IgD-negative memory B cell (primary cell): ENCODE results near the gene ADCY1. TPM values are rescaled to one million over a fixed set of nuclear protein-coding genes. Genes with fewer than 3 reads are reported as not detected.
A peak's percentile ranks its signal among the peaks of the same experiment; 100 is the strongest.
"Not testable (repeated sequence)": the region's sequence is repeated elsewhere in the genome, so short reads cannot be mapped to it uniquely, and the experiment has no call there.

Experiments used
- H3K27ac Mint-ChIP-seq, 3 donors: one replicate each; pipeline ENCODE4 v1.8.0; 2020 to 2022; ENCODE audit warnings: mild to moderate bottlenecking in 3 of 3, mixed read lengths in 3 of 3, moderate library complexity in 1 of 3
- H3K27me3 Mint-ChIP-seq: one replicate; pipeline ENCODE4 v1.8.0; 2021; ENCODE audit warnings: mixed read lengths
- H3K36me3 Mint-ChIP-seq: one replicate; pipeline ENCODE4 v1.8.0; 2020; ENCODE audit warnings: mild to moderate bottlenecking, mixed read lengths
- H3K4me1 Mint-ChIP-seq, 3 donors: one replicate each; pipeline ENCODE4 v1.8.0; 2020 to 2022; ENCODE audit warnings: mixed read lengths in 3 of 3, mild to moderate bottlenecking in 1 of 3
- H3K4me3 Mint-ChIP-seq, 4 donors: one replicate each; pipeline ENCODE4 v1.8.0; 2020 to 2022; ENCODE audit warnings: mild to moderate bottlenecking in 4 of 4, mixed read lengths in 4 of 4, moderate library complexity in 3 of 4
- H3K9me3 Mint-ChIP-seq, 3 donors: one replicate each; pipeline ENCODE4 v1.8.0; 2020 to 2021; ENCODE audit warnings: mixed read lengths in 3 of 3, mild to moderate bottlenecking in 1 of 3
- polyA plus RNA-seq: library from polyadenylated mRNA; unstranded; fragments of 300-500 nt; fragmentation: Illumina TruSeq; gene quantifications from one replicate; pipeline ENCODE4 v1.2.3, GENCODE V29; 2021

The ADCY1 gene
- polyA plus RNA-seq, 1 donor from 2014 or later: 0.18 TPM

DNA sequence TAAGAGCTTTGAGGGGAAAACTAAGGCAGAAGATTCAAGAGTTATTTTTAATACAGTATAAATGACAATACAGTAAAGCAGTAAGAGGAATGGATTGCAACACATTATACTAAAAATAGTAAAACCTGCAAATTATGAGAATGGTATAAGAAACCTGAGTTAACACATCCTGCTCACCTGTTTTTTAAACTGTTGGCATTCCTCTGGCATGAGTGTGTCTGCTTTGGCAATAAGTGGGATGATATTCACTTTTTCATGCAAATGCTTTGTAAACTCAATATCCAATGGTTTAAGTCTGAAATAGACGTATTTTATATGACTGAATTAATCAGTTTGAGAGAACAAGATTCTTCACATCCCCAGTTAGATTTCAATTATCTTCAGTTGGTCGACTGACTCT is 177.2 kb downstream of the ADCY1 start:
- H3K27ac Mint-ChIP-seq: peak overlapping the region in 1 of 3 donors; percentile 45
- not testable (repeated sequence) for H3K27me3 Mint-ChIP-seq, H3K36me3 Mint-ChIP-seq, H3K9me3 Mint-ChIP-seq, H3K4me3 Mint-ChIP-seq, H3K4me1 Mint-ChIP-seq

GRCh38 chr7:45756333-45756732 is 182.2 kb downstream of the ADCY1 start:
- not testable (repeated sequence) for H3K9me3 Mint-ChIP-seq, H3K36me3 Mint-ChIP-seq, H3K27me3 Mint-ChIP-seq
- H3K4me1 Mint-ChIP-seq: peaks cover 5 to 16% (median 6%) of the 10 kb centered on the region in 3 donors
- peak overlapping the region in 2 of 3 donors; percentile 75 to 92 for H3K27ac Mint-ChIP-seq
- H3K4me3 Mint-ChIP-seq: peak overlapping the region in 1 of 4 donors; percentile 72

- H3K27ac Mint-ChIP-seq: peak overlapping the region; percentile 75 to 92 (median 86)
- H3K4me3 Mint-ChIP-seq: peak overlapping the region in 3 of 4 donors; percentile 56 to 87 (median 72)
- H3K4me1 Mint-ChIP-seq: peaks cover 6 to 20% (median 6%) of the 10 kb centered on the region in 3 donors
- H3K36me3 Mint-ChIP-seq, H3K9me3 Mint-ChIP-seq, H3K27me3 Mint-ChIP-seq: not testable (repeated sequence)
These were observed 182.6 kb downstream of the ADCY1 start for GRCh38 chr7:45756757-45757156.

GRCh38 chr7:45759464-45759863 is 185.3 kb downstream of the ADCY1 start:
- Mint-ChIP-seq H3K27ac (peak overlapping the region in 1 of 3 donors; percentile 53), H3K4me1 (peaks cover 18 to 33% (median 19%) of the 10 kb centered on the region in 3 donors)
- H3K36me3 Mint-ChIP-seq, H3K4me3 Mint-ChIP-seq, H3K27me3 Mint-ChIP-seq, H3K9me3 Mint-ChIP-seq: not testable (repeated sequence)

- peak overlapping the region in 2 of 3 donors; percentile 51 to 97 for H3K27ac Mint-ChIP-seq
- H3K9me3 Mint-ChIP-seq, H3K36me3 Mint-ChIP-seq, H3K27me3 Mint-ChIP-seq: not testable (repeated sequence)
- H3K4me3 Mint-ChIP-seq: peak overlapping the region in 1 of 4 donors; percentile 87
- peaks cover 18 to 35% (median 22%) of the 10 kb centered on the region in 3 donors for H3K4me1 Mint-ChIP-seq
These were observed 187.5 kb downstream of the ADCY1 start for GRCh38 chr7:45761545-45762205.

DNA sequence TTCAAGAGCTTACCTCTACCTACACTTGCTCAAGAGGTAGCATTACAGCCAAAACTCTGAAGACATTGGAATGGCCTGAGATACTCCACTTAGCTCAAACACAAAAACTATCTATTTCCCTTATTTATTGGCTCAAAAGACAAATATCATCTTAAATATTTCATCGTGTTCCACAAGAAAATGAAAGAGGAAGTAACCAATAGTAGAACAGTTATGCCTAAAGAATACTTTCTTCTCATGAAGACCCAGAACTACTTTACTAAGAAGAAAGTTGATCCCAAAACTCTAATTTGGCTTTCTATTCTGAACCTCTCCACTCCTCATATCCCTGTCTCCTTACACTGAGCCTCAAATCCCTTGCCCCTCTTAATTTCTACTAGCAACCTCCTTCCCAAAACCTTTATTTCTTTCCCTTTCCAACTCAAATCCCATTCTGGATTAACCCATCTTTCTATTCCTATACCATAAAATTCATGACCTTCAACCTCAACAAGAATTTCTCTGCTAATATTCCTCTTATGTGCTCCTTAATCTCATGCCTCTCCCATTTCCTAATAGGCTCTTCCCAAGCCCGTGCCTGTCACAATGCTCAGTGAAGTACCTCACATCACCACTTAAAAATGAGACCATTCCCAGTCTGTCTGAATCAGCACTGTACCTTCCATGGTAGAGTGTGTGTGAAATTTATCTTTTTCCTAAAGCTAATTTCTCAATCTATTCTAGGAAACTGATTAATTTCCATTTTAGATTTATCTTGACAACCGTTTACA is 188.2 kb downstream of the ADCY1 start:
- Mint-ChIP-seq H3K4me1 (peaks cover 13 to 28% (median 17%) of the 10 kb centered on the region in 3 donors), H3K4me3 (peak overlapping the region in 2 of 4 donors; percentile 45 to 87), H3K27ac (peak overlapping the region; percentile 29 to 97 (median 76))
- not testable (repeated sequence) for H3K36me3 Mint-ChIP-seq, H3K9me3 Mint-ChIP-seq, H3K27me3 Mint-ChIP-seq

DNA sequence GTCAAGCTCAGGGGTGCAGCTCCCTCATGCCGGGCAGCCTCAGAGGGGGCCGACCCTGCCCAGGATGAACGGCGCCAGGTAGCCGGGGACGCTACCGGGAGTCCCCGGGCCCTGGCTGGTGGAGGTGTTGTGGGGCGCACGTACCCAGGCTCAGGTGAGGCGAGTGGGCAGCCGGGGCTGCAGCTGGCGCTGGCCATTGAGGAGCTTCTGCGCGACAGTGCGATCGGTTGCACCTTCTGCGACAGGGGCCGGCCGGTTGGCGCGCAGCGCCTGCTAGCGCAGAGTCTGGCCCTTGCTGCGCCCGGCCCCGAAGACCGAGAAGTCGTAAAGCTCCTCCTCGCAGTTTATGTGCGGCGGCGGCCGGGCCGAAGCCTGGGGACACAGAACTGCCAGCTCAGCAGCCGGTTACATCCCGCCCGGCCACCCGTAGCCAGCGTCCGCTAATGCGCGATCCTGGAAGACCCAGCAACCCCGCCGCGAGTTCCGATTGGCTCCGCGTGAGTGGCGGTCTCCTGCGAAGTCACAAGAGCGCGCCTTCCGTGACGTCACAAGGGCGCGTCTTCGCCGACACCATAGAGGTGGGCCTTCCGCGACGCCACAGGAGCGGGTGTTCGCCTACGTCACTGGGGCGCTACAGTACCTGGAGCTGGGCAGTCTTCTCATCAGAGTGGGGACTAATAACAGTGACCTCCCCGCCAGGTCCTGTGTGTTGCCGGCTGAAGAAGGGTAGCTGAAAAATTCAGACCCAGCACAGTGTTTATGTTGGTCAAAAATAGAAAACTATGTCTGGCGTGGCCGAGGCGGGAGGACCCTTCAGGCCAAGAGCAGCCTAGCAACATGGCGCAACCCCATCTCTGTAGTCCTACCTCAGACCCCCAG is 194.6 kb downstream of the ADCY1 start:
- not testable (repeated sequence) for H3K9me3 Mint-ChIP-seq, H3K27me3 Mint-ChIP-seq, H3K36me3 Mint-ChIP-seq
- Mint-ChIP-seq H3K27ac (peak overlapping the region; percentile 94 to 98 (median 97)), H3K4me3 (peak overlapping the region; percentile 90 to 98 (median 96)), H3K4me1 (peaks cover 5 to 10% (median 8%) of the 10 kb centered on the region in 3 donors)

- H3K9me3 Mint-ChIP-seq, H3K36me3 Mint-ChIP-seq, H3K27me3 Mint-ChIP-seq: not testable (repeated sequence)
- Mint-ChIP-seq H3K4me1 (peaks cover 3 to 10% (median 8%) of the 10 kb centered on the region in 3 donors), H3K4me3 (peak overlapping the region in 3 of 4 donors; percentile 90 to 98 (median 94)), H3K27ac (peak overlapping the region; percentile 53 to 98 (median 94))
These were observed 195.5 kb downstream of the ADCY1 start for GRCh38 chr7:45769626-45770025.
